Measurements from ENCODE around the gene CDKAL1.

CDKAL1 gene

DNA sequence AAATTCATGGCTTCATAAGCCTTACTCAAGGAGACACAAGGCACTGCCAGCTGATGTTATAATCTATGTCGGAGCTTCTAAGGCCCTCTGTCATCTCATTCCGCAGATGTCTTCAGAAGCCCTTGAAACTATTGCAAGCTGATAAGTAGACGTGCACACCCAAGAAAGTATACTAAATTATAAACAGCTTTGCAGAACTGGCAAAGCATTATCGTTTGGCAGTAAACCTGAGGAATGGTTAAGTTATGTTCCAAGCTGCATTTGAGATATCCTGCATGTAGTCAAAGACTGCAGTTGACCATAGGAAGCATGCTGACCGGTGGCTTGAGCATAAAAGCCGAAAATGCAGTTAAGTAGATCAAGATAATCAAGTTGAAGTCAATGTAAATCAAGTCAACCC, 633.5 kb downstream of the CDKAL1 start:
- Histone ChIP-seq H3K36me3 (no peaks in the 10 kb centered on the region), H3K4me3 (ENCODE audit: low read depth, low read length) (no peak overlapping the region), H3K27me3 (no peaks in the 10 kb centered on the region), H3K4me1 (peaks cover 16% of the 10 kb centered on the region), H3K9me3 (no peaks in the 10 kb centered on the region)
- TF ChIP-seq, protein P1, sequence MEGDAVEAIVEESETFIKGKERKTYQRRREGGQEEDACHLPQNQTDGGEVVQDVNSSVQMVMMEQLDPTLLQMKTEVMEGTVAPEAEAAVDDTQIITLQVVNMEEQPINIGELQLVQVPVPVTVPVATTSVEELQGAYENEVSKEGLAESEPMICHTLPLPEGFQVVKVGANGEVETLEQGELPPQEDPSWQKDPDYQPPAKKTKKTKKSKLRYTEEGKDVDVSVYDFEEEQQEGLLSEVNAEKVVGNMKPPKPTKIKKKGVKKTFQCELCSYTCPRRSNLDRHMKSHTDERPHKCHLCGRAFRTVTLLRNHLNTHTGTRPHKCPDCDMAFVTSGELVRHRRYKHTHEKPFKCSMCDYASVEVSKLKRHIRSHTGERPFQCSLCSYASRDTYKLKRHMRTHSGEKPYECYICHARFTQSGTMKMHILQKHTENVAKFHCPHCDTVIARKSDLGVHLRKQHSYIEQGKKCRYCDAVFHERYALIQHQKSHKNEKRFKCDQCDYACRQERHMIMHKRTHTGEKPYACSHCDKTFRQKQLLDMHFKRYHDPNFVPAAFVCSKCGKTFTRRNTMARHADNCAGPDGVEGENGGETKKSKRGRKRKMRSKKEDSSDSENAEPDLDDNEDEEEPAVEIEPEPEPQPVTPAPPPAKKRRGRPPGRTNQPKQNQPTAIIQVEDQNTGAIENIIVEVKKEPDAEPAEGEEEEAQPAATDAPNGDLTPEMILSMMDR (IDR thresholded peaks at IDR 0.05; ENCODE audit: low read depth, low read length), result no peak
- DNase-seq, result no peak

DNA sequence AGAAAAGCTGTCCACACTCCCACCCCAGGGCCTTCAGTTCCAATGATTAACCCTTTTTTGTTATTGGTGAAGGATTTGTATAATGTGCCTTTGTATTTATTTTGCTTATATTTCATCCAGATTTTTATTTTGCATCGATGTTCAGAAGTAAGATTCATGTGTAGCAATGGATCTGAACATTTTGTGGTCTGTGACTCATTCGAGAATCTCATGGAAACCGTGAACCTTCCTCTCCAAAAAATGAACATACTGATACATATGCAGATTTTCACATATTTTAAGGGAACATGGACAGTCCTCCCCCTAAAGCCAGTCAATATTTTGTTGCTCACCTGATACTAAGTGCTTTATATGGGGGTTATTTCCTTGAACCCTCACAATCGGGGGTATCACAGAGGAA, 637.5 kb downstream of the CDKAL1 start:
- TF ChIP-seq, protein P1 (IDR thresholded peaks at IDR 0.05; ENCODE audit: low read depth, low read length), result no peak
- DNase-seq, result no peak
- Histone ChIP-seq H3K36me3 (no peaks in the 10 kb centered on the region), H3K9me3 (no peaks in the 10 kb centered on the region), H3K4me3 (ENCODE audit: low read depth, low read length) (no peak overlapping the region), H3K4me1 (peaks cover 23% of the 10 kb centered on the region), H3K27me3 (no peaks in the 10 kb centered on the region)

DNA sequence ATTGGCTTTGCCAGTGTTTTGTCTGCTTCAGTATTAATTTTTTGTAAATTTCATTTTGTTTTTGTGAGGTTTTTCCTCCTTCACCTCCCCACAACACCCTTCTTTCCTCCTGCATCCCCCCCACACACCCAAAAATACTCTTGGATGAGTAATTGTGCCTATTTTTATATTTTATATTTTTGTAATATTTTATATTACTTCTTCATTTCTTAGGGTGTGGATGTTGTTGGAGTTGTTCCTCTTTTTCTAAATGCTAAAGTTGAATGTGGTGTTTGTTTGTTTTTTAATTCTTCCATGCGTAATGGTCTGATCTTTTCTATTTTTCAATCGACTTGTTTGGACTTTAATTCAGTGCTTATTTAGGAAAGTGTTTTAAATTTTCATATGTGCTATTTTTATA, 638.8 kb downstream of the CDKAL1 start:
- no peaks in the 10 kb centered on the region for H3K27me3 ChIP-seq
- H3K9me3 ChIP-seq, result no peaks in the 10 kb centered on the region
- no peak for DNase-seq
- H3K36me3 ChIP-seq, result no peaks in the 10 kb centered on the region
- no peak overlapping the region for H3K4me3 ChIP-seq (ENCODE audit: low read depth, low read length)
- TF ChIP-seq, protein P1 (IDR thresholded peaks at IDR 0.05; ENCODE audit: low read depth, low read length), result no peak
- peaks cover 13% of the 10 kb centered on the region; the same call in 1 of the 2 replicates for H3K4me1 ChIP-seq

DNA sequence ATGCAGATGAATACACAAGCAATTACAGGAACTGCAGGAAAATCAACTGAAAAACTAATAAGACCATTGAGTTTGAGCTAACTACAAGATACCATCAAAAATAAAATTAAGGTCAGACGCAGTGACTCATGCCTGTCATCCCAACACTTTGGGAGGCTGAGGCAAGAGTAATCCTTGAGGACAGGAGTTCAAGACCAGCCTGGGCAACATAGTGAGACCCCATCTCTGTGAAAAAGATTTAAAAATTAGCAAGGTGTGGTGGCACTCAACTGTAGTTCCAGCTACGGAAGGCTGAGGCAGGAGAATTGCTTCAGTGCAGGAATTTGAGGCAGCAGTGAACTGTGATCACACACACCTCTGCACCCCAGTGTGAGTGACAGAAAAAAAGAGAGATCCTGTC, 639.4 kb downstream of the CDKAL1 start:
- no peak for DNase-seq
- TF ChIP-seq, protein P1 (IDR thresholded peaks at IDR 0.05; ENCODE audit: low read depth, low read length), result no peak
- H3K27me3 ChIP-seq, result no peaks in the 10 kb centered on the region
- H3K36me3 ChIP-seq, result no peaks in the 10 kb centered on the region
- peaks cover 13% of the 10 kb centered on the region; the same call in 1 of the 2 replicates for H3K4me1 ChIP-seq
- no peaks in the 10 kb centered on the region for H3K9me3 ChIP-seq
- no peak overlapping the region for H3K4me3 ChIP-seq (ENCODE audit: low read depth, low read length)

DNA sequence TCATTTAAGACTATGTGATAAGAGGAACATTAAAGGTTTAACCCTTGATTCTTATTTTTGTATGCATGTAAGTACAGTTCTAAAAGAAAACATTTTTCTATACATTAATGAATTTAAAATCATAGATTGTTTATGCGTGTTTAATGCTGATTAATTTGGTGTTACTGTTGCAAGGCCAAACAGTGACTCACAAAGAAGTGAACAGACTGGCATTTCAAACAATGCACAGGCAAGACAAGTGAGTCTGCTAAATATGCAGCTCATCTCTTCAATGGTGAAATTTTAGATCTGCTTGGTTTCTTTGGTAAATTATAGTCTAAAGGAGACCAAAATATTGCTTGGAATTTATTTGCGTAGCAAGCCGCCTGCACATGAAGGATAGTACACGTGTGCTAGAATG, 641.9 kb downstream of the CDKAL1 start:
- TF ChIP-seq, protein P1 (IDR thresholded peaks at IDR 0.05; ENCODE audit: low read depth, low read length), result no peak
- no peaks in the 10 kb centered on the region for H3K27me3 ChIP-seq
- H3K36me3 ChIP-seq, result no peaks in the 10 kb centered on the region
- H3K9me3 ChIP-seq, result no peaks in the 10 kb centered on the region
- DNase-seq, result no peak
- H3K4me1 ChIP-seq, result peaks cover 15% of the 10 kb centered on the region
- H3K4me3 ChIP-seq (ENCODE audit: low read depth, low read length), result no peak overlapping the region

DNA sequence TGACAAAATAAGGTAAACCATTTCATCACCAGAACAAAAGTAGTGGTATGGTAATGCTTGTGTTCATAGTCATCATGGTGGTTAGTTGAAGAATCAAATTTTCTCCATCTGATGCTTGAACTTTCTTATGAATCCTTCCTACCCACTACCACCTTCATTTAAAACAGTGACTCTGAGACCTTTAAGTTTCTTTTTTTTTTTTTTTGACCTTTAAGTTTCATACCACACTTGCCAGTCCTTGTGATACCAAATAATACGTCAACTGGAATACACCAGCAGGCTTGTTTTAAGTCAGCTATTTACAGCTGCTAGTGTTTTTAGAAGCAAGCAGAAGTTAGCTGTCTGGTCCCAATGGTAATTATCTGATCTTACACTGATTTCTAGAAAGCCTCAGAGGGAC, 645.9 kb downstream of the CDKAL1 start:
- H3K4me1 ChIP-seq, result peaks cover 11% of the 10 kb centered on the region
- TF ChIP-seq, protein P1 (IDR thresholded peaks at IDR 0.05; ENCODE audit: low read depth, low read length), result no peak
- no peaks in the 10 kb centered on the region for H3K9me3 ChIP-seq
- DNase-seq, result no peak
- H3K4me3 ChIP-seq (ENCODE audit: low read depth, low read length), result no peak overlapping the region
- no peaks in the 10 kb centered on the region for H3K27me3 ChIP-seq
- no peaks in the 10 kb centered on the region for H3K36me3 ChIP-seq

Measured in BE2C (cell line).